ACC112 (cell line): ENCODE data around the gene DKK1.
"Not testable (repeated sequence)": the region's sequence is repeated elsewhere in the genome, so short reads cannot be mapped to it uniquely, and the experiment has no call there.

Source experiments
- H2AFZ ChIP-seq: fragments of 200-600 bp; sonication (generic); one replicate; pipeline ENCODE4 v1.6.0; 2017; ENCODE audit warnings: antibody characterized with exemption, low read length; ENCODE audit not compliant: unreplicated experiment
- H3K27ac ChIP-seq: fragments of 200-600 bp; sonication (generic); 2 replicates; pipeline ENCODE4 v1.5.1; 2014; ENCODE audit warnings: low read depth, mild to moderate bottlenecking, antibody characterized with exemption, low read length, moderate library complexity
- H3K27me3 ChIP-seq: fragments of 200-600 bp; sonication (generic); 2 replicates; pipeline ENCODE4 v1.6.1; 2014; ENCODE audit warnings: mild to moderate bottlenecking, antibody characterized with exemption, low read length, moderate library complexity, mixed read lengths; ENCODE audit not compliant: insufficient read depth
- H3K36me3 ChIP-seq: fragments of 200-600 bp; sonication (generic); 2 replicates; pipeline ENCODE4 v1.6.1; 2016; ENCODE audit warnings: mild to moderate bottlenecking, antibody characterized with exemption, low read length, moderate library complexity, mixed read lengths; ENCODE audit not compliant: insufficient read depth
- H3K4me1 ChIP-seq: fragments of 200-600 bp; sonication (generic); one replicate; pipeline ENCODE4 v1.6.1; 2016; ENCODE audit warnings: low read length, mixed read lengths; ENCODE audit not compliant: insufficient read depth, unreplicated experiment, control insufficient read depth
- H3K4me3 ChIP-seq: fragments of 200-600 bp; sonication (generic); 2 replicates; pipeline ENCODE4 v1.5.1; 2014; ENCODE audit warnings: mild to moderate bottlenecking, low read depth, low read length
- H3K79me2 ChIP-seq: fragments of 200-600 bp; sonication (generic); one replicate; pipeline ENCODE4 v1.6.0; 2016; ENCODE audit warnings: low read length; ENCODE audit not compliant: control insufficient read depth, unreplicated experiment, insufficient read depth

Gene DKK1

GRCh38 chr10:52365547-52366432 lies 51.7 kb downstream of the DKK1 start:
- H3K36me3 ChIP-seq, H3K27ac ChIP-seq, H3K4me3 ChIP-seq, H3K27me3 ChIP-seq, H3K79me2 ChIP-seq, H3K4me1 ChIP-seq, H2AFZ ChIP-seq: not testable (repeated sequence)
